Measurements from ENCODE around the gene FAS.

FAS gene

DNA sequence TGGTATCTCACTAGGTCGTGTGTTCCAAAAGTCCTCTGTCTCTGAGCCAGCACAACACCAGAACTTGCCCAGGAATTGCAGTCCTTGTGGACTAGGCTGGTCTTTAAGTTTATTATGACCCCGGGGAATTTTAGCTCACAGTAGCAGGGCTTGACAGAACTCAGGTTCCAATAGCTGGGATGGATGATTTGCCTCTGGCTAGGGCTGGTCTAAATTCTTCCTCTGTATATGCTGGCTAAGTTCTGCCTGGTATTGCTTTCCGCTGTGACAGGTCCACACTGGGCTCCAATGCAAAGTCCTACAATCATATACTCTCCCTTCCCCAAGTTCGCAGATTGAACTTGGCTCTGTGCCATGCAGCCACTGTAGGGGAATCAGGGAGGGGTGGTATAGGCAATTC, 52.5 kb downstream of the FAS start:
- DNase-seq (ENCODE audit: low read depth in 2 of 2): no peak
- no peak overlapping the region for H3K4me3 ChIP-seq (replicated peaks in 1 of 2; ENCODE audit: low read depth in 2 of 2, low read length in 2 of 2)
- TF ChIP-seq, protein P1, sequence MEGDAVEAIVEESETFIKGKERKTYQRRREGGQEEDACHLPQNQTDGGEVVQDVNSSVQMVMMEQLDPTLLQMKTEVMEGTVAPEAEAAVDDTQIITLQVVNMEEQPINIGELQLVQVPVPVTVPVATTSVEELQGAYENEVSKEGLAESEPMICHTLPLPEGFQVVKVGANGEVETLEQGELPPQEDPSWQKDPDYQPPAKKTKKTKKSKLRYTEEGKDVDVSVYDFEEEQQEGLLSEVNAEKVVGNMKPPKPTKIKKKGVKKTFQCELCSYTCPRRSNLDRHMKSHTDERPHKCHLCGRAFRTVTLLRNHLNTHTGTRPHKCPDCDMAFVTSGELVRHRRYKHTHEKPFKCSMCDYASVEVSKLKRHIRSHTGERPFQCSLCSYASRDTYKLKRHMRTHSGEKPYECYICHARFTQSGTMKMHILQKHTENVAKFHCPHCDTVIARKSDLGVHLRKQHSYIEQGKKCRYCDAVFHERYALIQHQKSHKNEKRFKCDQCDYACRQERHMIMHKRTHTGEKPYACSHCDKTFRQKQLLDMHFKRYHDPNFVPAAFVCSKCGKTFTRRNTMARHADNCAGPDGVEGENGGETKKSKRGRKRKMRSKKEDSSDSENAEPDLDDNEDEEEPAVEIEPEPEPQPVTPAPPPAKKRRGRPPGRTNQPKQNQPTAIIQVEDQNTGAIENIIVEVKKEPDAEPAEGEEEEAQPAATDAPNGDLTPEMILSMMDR (IDR thresholded peaks at IDR 0.05; ENCODE audit: low read depth, low read length): no peak

- no peak overlapping the region for H3K4me3 ChIP-seq (replicated peaks in 1 of 2; ENCODE audit: low read depth in 2 of 2, low read length in 2 of 2)
- TF ChIP-seq, protein P1 (IDR thresholded peaks at IDR 0.05; ENCODE audit: low read depth, low read length): no peak
- peak; percentile 38 to 58 for DNase-seq (ENCODE audit: low read depth in 2 of 2)
Measured at GRCh38 chr10:89047397-89047796, 56.8 kb downstream of the FAS start.

DNA sequence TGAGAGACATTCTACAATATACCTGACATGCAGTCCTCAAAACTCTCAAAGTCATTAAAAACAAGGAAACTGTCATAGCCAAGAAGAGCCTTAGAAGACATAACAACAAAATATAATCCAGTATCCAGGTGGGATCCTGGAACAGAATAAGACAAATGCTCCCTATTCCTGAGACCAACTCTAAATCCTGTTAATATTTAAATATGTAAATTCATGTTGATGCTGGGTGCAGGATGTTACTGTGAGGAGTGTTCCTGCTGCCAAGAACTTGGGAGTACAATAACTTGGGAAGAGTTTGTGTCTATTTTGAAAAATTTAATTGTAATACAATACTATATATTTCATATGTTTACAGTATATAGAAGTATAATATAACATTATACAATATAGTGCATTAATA, 61.0 kb downstream of the FAS start:
- DNase-seq (ENCODE audit: low read depth in 2 of 2): no peak
- H3K4me3 ChIP-seq (replicated peaks in 1 of 2; ENCODE audit: low read depth in 2 of 2, low read length in 2 of 2): no peak overlapping the region
- TF ChIP-seq, protein P1 (IDR thresholded peaks at IDR 0.05; ENCODE audit: low read depth, low read length): no peak

- DNase-seq (ENCODE audit: low read depth in 2 of 2): no peak
- TF ChIP-seq, protein P1 (IDR thresholded peaks at IDR 0.05; ENCODE audit: low read depth, low read length): no peak
- no peak overlapping the region for H3K4me3 ChIP-seq (replicated peaks in 1 of 2; ENCODE audit: low read depth in 2 of 2, low read length in 2 of 2)
Measured at GRCh38 chr10:89053555-89053954, 63.0 kb downstream of the FAS start.

DNA sequence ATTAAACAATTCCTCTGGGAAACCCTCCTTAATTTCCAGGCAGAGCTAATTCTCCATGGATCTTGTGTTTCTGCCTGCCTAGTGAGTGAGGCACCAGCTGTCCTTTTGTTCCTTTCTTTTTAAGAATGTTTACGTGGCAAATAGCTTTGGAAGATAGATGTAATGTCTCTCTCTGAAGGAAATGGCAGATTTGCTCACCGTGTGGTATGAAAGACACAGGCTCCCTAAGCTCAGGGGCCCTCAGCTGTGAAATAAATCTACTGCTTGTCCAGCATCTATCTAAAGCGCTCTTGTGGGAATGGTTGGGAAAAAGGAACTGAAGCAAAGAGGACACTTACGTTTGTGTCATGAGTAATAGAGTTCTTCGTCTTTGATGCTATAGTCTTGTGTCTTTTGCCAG, 64.6 kb downstream of the FAS start:
- TF ChIP-seq, protein P1 (IDR thresholded peaks at IDR 0.05; ENCODE audit: low read depth, low read length): no peak
- no peak for DNase-seq (ENCODE audit: low read depth in 2 of 2)
- H3K4me3 ChIP-seq (replicated peaks in 1 of 2; ENCODE audit: low read depth in 2 of 2, low read length in 2 of 2): no peak overlapping the region

DNA sequence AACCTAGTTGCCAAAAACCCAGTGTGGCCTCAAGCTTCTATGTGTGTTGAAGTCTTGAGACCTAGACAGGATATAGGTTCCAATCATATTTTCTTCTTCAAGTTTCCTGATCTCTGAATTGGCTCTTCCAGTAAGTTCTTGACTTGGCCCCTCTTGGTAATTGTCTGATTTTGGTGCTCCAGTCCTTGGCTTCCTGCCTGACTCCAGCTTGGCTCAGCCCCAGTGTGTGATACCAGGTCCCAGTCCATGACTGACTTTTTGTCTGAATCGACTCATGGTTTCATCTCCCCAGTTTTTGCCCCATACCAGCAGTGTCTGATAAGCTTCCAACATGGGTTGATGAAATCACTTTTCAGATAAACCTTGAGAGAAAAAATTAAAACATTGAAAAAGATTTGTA, 72.3 kb downstream of the FAS start:
- H3K4me3 ChIP-seq (replicated peaks in 1 of 2; ENCODE audit: low read depth in 2 of 2, low read length in 2 of 2): no peak overlapping the region
- DNase-seq (ENCODE audit: low read depth in 2 of 2): peak; percentile 57 to 78
- TF ChIP-seq, protein P1 (IDR thresholded peaks at IDR 0.05; ENCODE audit: low read depth, low read length): no peak

DNA sequence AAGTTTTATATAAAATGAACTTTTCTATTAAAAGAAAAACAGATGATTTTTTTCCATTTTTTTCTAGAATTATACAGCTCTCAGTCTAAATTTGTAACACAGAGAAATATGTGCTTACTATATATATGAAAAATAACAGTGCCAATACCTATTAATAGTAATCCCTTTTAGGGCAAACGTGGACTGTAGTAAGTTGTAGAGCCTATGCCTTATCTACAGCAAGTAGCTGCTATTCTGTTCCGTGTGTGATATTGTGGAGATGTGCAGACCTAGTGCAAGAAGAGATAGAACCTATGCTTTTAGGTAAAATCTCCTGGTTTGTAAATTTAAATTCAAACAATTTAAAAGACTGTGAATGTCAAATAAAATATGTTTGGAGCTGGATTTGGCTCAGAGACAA, 72.9 kb downstream of the FAS start:
- no peak for DNase-seq (ENCODE audit: low read depth in 2 of 2)
- TF ChIP-seq, protein P1 (IDR thresholded peaks at IDR 0.05; ENCODE audit: low read depth, low read length): no peak
- H3K4me3 ChIP-seq (replicated peaks in 1 of 2; ENCODE audit: low read depth in 2 of 2, low read length in 2 of 2): no peak overlapping the region

Measured in cardiac fibroblast (primary cell).